Sigmoid colon (tissue), 4 donors: Measurements from ENCODE around the gene RAD51C.

Experiments used
- CTCF ChIP-seq, 4 experiments: fragments of 450-650 bp in 3 of 4; fragments of 200-600 bp in 1 of 4; IDR thresholded peaks; one replicate each; pipeline ENCODE4 v1.5.1; 2016 to 2019; ENCODE audit warnings: antibody characterized with exemption in 4 of 4, mild to moderate bottlenecking in 3 of 4, moderate library complexity in 2 of 4
- EP300 ChIP-seq, 4 donors: sonication (generic); formaldehyde crosslinking; IDR thresholded peaks; one replicate each; pipeline ENCODE4 v1.6.1; 2017; ENCODE audit warnings: antibody characterized with exemption in 4 of 4

DNA sequence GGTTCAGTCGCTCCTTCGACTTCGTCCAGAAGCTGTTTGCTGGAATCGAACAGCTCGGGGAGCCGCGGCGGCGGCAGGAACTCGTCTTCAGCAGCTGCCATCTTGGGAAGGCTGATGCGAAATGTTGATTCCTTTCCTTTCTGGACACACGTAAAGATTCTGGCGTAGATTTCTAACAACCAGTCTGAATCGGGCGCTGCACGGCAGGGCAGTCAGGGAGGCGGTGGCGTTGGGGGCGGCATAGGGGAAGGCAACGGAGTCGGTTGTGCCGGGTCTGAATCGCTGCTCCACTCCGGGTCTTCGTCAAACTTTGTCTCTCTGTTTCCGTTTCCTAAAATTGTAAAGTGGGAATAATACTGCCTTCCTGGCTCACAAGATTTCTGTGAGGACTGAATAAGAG lies 30.9 kb upstream of the RAD51C start:
- TF ChIP-seq CTCF (IDR thresholded peaks at IDR 0.05) (no peak), EP300 (IDR thresholded peaks at IDR 0.05) (no peak)
